AG04450 (cell line): ENCODE measurements around the gene CNTNAP2. TPM values are rescaled to one million over a fixed set of nuclear protein-coding genes. Genes with fewer than 3 reads are reported as not detected.

Experiments
- CTCF ChIA-PET: fragments of 300-600, 350-600 bp; formaldehyde crosslinking; extraction: SDS; loops from one replicate; lab custom pipeline; 2022; ENCODE audit warnings: antibody characterized with exemption, inconsistent platforms; lab: Charles Lee
- POLR2A ChIA-PET: fragments of 350-600 bp; formaldehyde crosslinking; extraction: SDS; loops from one replicate; lab custom pipeline; 2021; ENCODE audit warnings: antibody characterized with exemption, inconsistent platforms; lab: Yijun Ruan, JAX
- DNase-seq: peaks from one replicate; pipeline ENCODE4 v3.0.0-alpha.2; 2011; ENCODE audit warnings: low read depth, low spot score
- H3K27ac ChIP-seq: one replicate; pipeline ENCODE4 v1.5.1; 2012; ENCODE audit warnings: low read depth, low read length, control low read depth
- H3K27me3 ChIP-seq: one replicate; pipeline ENCODE4 v1.6.0; 2012; ENCODE audit warnings: low read length; ENCODE audit not compliant: control insufficient read depth, insufficient read depth
- H3K4me3 ChIP-seq: 2 replicates; pipeline ENCODE4 v1.5.1; 2011; ENCODE audit warnings: mild to moderate bottlenecking, low read depth, low read length, control low read depth
- H3K9me3 ChIP-seq: 2 replicates; pipeline ENCODE4 v1.5.1; 2012; ENCODE audit warnings: low read length; ENCODE audit not compliant: control insufficient read depth, insufficient read depth
- polyA plus RNA-seq: library from polyadenylated mRNA; depleted of rRNA; stranded (reverse); fragments of >200 nt; gene quantifications from 2 replicates; pipeline ENCODE4 v1.2.3, GENCODE V29; 2011
- TF ChIP-seq, protein P1 (sequence below): IDR thresholded peaks from 2 replicates; pipeline ENCODE4 v1.5.1; 2011; ENCODE audit warnings: low read depth, low read length, control low read depth, inconsistent platforms

CNTNAP2 gene
- polyA plus RNA-seq, 1 experiment: not detected

DNA sequence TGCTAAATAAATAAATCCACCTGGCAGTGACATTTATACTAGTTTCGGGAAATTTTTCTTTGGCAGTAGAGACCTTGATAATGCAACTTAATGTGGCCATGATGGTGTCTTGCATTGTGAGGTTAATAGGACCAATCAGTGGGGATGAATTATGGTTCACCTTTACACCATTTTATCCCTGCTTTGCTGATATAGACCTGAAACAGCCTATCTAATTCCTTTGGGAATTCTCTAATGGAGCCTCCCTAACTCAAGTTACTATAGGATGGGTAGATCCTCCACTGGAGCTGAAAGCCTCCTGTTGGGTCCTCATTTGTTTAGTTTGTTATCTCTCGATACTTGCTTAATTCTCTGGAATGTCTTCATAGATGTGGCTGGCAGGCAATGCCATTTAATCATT is 276.7 kb downstream of the CNTNAP2 start:
- Histone ChIP-seq H3K9me3 (peaks cover 3% of the 10 kb centered on the region), H3K4me3 (no peak overlapping the region), H3K27me3 (no peaks in the 10 kb centered on the region), H3K27ac (no peak overlapping the region)
- ChIA-PET POLR2A (no interaction called here), CTCF (no interaction called here)
- TF ChIP-seq, protein P1, sequence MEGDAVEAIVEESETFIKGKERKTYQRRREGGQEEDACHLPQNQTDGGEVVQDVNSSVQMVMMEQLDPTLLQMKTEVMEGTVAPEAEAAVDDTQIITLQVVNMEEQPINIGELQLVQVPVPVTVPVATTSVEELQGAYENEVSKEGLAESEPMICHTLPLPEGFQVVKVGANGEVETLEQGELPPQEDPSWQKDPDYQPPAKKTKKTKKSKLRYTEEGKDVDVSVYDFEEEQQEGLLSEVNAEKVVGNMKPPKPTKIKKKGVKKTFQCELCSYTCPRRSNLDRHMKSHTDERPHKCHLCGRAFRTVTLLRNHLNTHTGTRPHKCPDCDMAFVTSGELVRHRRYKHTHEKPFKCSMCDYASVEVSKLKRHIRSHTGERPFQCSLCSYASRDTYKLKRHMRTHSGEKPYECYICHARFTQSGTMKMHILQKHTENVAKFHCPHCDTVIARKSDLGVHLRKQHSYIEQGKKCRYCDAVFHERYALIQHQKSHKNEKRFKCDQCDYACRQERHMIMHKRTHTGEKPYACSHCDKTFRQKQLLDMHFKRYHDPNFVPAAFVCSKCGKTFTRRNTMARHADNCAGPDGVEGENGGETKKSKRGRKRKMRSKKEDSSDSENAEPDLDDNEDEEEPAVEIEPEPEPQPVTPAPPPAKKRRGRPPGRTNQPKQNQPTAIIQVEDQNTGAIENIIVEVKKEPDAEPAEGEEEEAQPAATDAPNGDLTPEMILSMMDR: no peak
- no peak for DNase-seq

DNA sequence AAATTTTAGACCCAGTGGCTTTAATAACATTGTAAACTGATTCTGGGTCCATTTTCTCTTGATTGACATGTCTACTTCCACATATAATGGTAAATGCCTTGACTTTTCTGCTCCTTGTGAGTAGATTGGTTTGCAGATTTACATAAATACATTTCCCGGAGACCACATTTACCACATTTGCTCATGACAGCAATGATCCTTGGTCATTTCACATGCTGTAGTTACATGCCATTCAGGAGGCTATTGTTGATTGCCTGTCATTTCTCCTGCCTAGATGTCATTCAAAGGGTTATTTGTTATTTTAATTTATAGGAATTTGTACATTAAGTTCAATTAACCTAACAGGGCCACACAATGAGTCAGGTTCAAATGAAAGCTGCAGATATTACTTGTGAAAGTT is 280.5 kb downstream of the CNTNAP2 start:
- DNase-seq: no peak
- TF ChIP-seq, protein P1: no peak
- Histone ChIP-seq H3K4me3 (no peak overlapping the region), H3K27ac (no peak overlapping the region), H3K27me3 (no peaks in the 10 kb centered on the region), H3K9me3 (peaks cover 3% of the 10 kb centered on the region; the same call in 1 of the 2 replicates)
- CTCF ChIA-PET: no interaction called here
- POLR2A ChIA-PET: no interaction called here

DNA sequence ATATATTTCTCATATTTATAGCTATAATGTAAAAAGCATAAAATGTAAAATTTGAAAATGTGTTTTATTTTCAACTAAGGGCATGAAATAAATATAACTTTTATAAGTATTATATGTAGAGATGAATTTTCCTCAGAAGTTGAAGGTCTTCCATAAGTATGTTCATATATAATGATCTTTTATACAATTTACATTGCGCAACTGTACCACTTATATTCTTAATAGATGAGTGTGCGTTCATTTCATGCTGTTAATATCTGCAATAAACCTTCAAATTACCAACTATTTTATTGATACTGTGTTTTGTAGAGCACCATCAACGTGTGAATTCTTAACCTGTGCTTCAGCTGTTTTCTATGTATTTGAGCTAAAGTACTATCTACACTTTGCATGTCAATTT is 285.3 kb downstream of the CNTNAP2 start:
- no peak for DNase-seq
- POLR2A ChIA-PET: no interaction called here
- Histone ChIP-seq H3K27me3 (no peaks in the 10 kb centered on the region), H3K4me3 (no peak overlapping the region), H3K9me3 (peaks cover 14% of the 10 kb centered on the region), H3K27ac (no peak overlapping the region)
- TF ChIP-seq, protein P1: no peak
- CTCF ChIA-PET: no interaction called here

DNA sequence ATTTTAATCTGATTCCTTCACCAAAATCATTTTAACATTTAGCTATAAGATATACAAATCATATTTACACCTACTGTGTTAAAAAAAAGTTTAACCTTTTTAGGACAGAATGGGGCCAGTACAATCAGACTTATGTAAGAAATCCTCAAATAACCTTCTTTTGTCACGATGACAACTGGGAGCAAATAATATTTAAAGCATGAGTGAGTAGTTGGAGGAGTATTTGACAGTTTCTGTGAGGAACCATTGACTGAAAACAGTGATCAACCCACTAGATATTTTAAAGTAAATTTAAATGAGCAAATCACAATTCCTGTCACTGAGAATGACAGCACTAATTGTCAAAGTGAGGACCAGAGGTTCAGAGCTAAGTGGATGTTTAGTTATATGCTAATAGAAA is 289.1 kb downstream of the CNTNAP2 start:
- H3K27ac ChIP-seq: no peak overlapping the region
- DNase-seq: no peak
- ChIA-PET CTCF (interaction anchor here (0.6 kb wide), 1 partner anchor 1206 kb away, joined by 3 read pairs; no protein-coding TSS in a partner anchor), POLR2A (no interaction called here)
- peaks cover 11% of the 10 kb centered on the region for H3K9me3 ChIP-seq
- H3K4me3 ChIP-seq: no peak overlapping the region
- TF ChIP-seq, protein P1: no peak
- no peaks in the 10 kb centered on the region for H3K27me3 ChIP-seq

DNA sequence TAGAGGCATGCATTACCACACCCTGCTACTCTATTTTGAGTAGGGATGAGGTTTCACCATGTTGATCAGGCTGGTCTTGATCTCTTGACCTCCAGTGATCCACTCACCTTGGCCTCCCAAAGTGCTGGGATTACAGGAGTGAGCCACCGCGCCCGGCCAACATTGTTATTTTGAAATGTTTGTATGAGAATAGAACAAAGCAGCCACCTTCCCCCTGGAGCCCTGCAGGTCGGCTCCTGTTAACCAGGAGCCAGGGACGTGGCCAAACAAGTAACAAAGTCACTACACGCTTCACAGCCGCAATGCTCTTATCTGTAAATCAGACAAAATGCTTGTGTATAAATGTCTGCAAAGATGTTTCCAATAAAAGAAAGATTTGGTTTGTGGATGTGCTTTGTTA is 295.4 kb downstream of the CNTNAP2 start:
- peaks cover 11% of the 10 kb centered on the region for H3K9me3 ChIP-seq
- H3K27me3 ChIP-seq: no peaks in the 10 kb centered on the region
- ChIA-PET CTCF (no interaction called here), POLR2A (no interaction called here)
- H3K4me3 ChIP-seq: no peak overlapping the region
- TF ChIP-seq, protein P1: no peak
- DNase-seq: no peak
- no peak overlapping the region for H3K27ac ChIP-seq
